Measurements from ENCODE around the gene EP400. TPM values are rescaled to one million over a fixed set of nuclear protein-coding genes. Genes with fewer than 3 reads are reported as not detected.

The EP400 gene
- total and polyA plus RNA-seq, 2 of the 4 experiments (the other 2 are of a cell fraction): 4.3 to 11.4 TPM

DNA sequence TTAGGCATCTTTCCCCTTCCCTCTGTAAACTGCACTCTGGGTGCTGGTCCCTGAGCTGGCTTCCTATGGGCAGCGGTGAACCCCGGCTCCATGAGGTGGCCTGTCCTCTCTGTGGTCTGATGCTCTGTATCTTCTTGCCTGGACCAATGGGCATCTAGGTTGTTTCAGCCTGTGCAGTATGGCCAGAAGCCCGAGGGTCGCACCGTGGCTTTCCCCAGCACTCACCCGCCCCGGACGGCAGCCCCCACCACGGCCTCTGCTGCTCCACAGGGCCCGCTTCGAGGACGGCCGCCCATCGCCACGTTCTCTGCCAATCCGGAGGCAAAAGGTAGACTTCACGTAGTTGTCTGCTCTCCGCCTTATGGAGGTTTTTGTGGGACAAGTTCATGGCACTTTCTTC lies 70.1 kb downstream of the EP400 start:
- Histone ChIP-seq H3K27ac (ENCODE audit: insufficient read depth, low read length) (no peak overlapping the region), H3K9me1 (ENCODE audit: insufficient read depth, low read length) (peaks cover 4% of the 10 kb centered on the region; the same call in 1 of the 2 replicates), H3K79me1 (ENCODE audit: low read depth in 1 of 2, low read length in 2 of 2) (peaks cover 2 to 11% of the 10 kb centered on the region in 2 experiments; a peak in 2 of 4 replicates), H3K56ac (ENCODE audit: extremely low read depth, insufficient read depth, low read length) (no peak overlapping the region), H3K9me3 (ENCODE audit: control insufficient read depth, insufficient read depth, low read length) (no peaks in the 10 kb centered on the region), H4K8ac (ENCODE audit: low read depth in 2 of 2, low read length in 2 of 2) (no peak overlapping the region), H4K20me1 (ENCODE audit: insufficient read depth, low read length) (peaks cover 3% of the 10 kb centered on the region; the same call in 1 of the 2 replicates), H4K5ac (ENCODE audit: low read depth, low read length) (no peak overlapping the region), H2BK5ac (ENCODE audit: low read depth, low read length, poor library complexity, severe bottlenecking) (no peak overlapping the region), H3K36me3 (ENCODE audit: control insufficient read depth, insufficient read depth, low read length) (peaks cover 66% of the 10 kb centered on the region), H3K18ac (ENCODE audit: low read depth, low read length) (no peak overlapping the region), H3K14ac (replicated peaks; ENCODE audit: low read depth, low read length) (no peak overlapping the region), H3K4me3 (ENCODE audit: insufficient read depth, low read depth, low read length) (no peak overlapping the region), H2BK120ac (ENCODE audit: low read depth, low read length) (no peak overlapping the region), H3K4me2 (ENCODE audit: low read depth, low read length) (no peak overlapping the region), H3K4ac (ENCODE audit: low read depth, low read length) (no peak overlapping the region), H4K91ac (ENCODE audit: insufficient read depth, low read depth, low read length) (no peak overlapping the region), H2AFZ (replicated peaks; ENCODE audit: low read length, poor library complexity) (peak overlapping the region; percentile 32), H3K9ac (ENCODE audit: low read depth, low read length) (no peak overlapping the region), H2AK5ac (ENCODE audit: low read depth, low read length) (no peak overlapping the region), H2AK9ac (replicated peaks; ENCODE audit: low read depth, low read length, poor library complexity) (no peak overlapping the region), H3K27me3 (ENCODE audit: control insufficient read depth, insufficient read depth, low read length) (no peaks in the 10 kb centered on the region), H3K23ac (ENCODE audit: low read depth, low read length) (no peak overlapping the region), H2BK20ac (ENCODE audit: low read depth, low read length) (no peak overlapping the region), H2BK15ac (ENCODE audit: low read depth, low read length) (no peak overlapping the region), H3K4me1 (ENCODE audit: control insufficient read depth, insufficient read depth, low read length) (no peaks in the 10 kb centered on the region; the same call in 1 of the 2 replicates)
- in situ Hi-C loops (cut with MboI; ENCODE audit: low sequenced_read_pairs): no loop called here
- POLR2A ChIA-PET (ENCODE audit: unreplicated experiment): no interaction called here
- no TSS peak for BruUV-seq (replicated peaks)
- TF ChIP-seq RCOR1 (IDR thresholded peaks at IDR 0.05; ENCODE audit: insufficient replicate concordance, low read length) (no peak), NFE2L2 (IDR thresholded peaks at IDR 0.05; ENCODE audit: low read depth, low read length) (no peak), MXI1 (IDR thresholded peaks at IDR 0.05; ENCODE audit: borderline replicate concordance, low read depth, low read length) (no peak), POLR2A (IDR thresholded peaks at IDR 0.05; ENCODE audit: low read depth, low read length) (no peak), RFX5 (IDR thresholded peaks at IDR 0.05; ENCODE audit: low read depth, low read length) (no peak), MAZ (IDR thresholded peaks at IDR 0.05; ENCODE audit: borderline replicate concordance, low read depth, low read length) (no peak), MAFK (IDR thresholded peaks at IDR 0.05; ENCODE audit: low read depth, low read length) (no peak), CHD1 (IDR thresholded peaks at IDR 0.05; ENCODE audit: low read depth, low read length) (no peak), BHLHE40 (IDR thresholded peaks at IDR 0.05; ENCODE audit: low read depth, low read length) (no peak), FOS (IDR thresholded peaks at IDR 0.05; ENCODE audit: low read depth, low read length) (no peak), SMC3 (IDR thresholded peaks at IDR 0.05; ENCODE audit: low read depth, low read length) (no peak), CEBPB (IDR thresholded peaks at IDR 0.05; ENCODE audit: low read depth, low read length) (no peak), RAD21 (IDR thresholded peaks at IDR 0.05; ENCODE audit: low read length) (no peak)
- TF ChIP-seq, protein P1, sequence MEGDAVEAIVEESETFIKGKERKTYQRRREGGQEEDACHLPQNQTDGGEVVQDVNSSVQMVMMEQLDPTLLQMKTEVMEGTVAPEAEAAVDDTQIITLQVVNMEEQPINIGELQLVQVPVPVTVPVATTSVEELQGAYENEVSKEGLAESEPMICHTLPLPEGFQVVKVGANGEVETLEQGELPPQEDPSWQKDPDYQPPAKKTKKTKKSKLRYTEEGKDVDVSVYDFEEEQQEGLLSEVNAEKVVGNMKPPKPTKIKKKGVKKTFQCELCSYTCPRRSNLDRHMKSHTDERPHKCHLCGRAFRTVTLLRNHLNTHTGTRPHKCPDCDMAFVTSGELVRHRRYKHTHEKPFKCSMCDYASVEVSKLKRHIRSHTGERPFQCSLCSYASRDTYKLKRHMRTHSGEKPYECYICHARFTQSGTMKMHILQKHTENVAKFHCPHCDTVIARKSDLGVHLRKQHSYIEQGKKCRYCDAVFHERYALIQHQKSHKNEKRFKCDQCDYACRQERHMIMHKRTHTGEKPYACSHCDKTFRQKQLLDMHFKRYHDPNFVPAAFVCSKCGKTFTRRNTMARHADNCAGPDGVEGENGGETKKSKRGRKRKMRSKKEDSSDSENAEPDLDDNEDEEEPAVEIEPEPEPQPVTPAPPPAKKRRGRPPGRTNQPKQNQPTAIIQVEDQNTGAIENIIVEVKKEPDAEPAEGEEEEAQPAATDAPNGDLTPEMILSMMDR (conservative IDR thresholded peaks at IDR 0.05; ENCODE audit: low read depth, low read length): no peak
- TF ChIP-seq, protein P2, sequence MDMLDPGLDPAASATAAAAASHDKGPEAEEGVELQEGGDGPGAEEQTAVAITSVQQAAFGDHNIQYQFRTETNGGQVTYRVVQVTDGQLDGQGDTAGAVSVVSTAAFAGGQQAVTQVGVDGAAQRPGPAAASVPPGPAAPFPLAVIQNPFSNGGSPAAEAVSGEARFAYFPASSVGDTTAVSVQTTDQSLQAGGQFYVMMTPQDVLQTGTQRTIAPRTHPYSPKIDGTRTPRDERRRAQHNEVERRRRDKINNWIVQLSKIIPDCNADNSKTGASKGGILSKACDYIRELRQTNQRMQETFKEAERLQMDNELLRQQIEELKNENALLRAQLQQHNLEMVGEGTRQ (IDR thresholded peaks at IDR 0.05; ENCODE audit: low read depth, low read length): no peak
- TF ChIP-seq, protein P3, sequence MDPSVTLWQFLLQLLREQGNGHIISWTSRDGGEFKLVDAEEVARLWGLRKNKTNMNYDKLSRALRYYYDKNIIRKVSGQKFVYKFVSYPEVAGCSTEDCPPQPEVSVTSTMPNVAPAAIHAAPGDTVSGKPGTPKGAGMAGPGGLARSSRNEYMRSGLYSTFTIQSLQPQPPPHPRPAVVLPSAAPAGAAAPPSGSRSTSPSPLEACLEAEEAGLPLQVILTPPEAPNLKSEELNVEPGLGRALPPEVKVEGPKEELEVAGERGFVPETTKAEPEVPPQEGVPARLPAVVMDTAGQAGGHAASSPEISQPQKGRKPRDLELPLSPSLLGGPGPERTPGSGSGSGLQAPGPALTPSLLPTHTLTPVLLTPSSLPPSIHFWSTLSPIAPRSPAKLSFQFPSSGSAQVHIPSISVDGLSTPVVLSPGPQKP (IDR thresholded peaks at IDR 0.05; ENCODE audit: borderline replicate concordance, low read depth, low read length): no peak
- WGBS, 2 experiments (ENCODE audit: extremely low coverage in 2 of 2, insufficient read length in 1 of 2): 98% methylated on average over 8 of the region's 18 CpGs; no CpG with 5 or more reads in 1 of the 2 experiments
- intact Hi-C loops (cut with micrococcal nuclease): no loop called here
- dilution Hi-C loops (cut with HindIII; ENCODE audit: low sequenced_read_pairs, unreplicated experiment): no loop called here
- DNase-seq (no peak), ATAC-seq (ENCODE audit: low read depth) (no peak)
- CTCF ChIA-PET: no interaction called here
